ENCODE data around the gene ANKRD65. TPM values are rescaled to one million over a fixed set of nuclear protein-coding genes. Genes with fewer than 3 reads are reported as not detected.

ANKRD65 gene
- polyA plus RNA-seq, 1 donor (not counting 4 experiments of a cell fraction or from before 2014, with no cell fraction given): 4.6 TPM

GRCh38 chr1:1407636-1408318, 13.3 kb downstream of the ANKRD65 start:
- DNase-seq (ENCODE audit: low read depth, low spot score) (no peak), FAIRE-seq (no peak)
- no peak for TF ChIP-seq EZH2 (IDR thresholded peaks at IDR 0.05; ENCODE audit: low read length)
- TF ChIP-seq, protein P1, sequence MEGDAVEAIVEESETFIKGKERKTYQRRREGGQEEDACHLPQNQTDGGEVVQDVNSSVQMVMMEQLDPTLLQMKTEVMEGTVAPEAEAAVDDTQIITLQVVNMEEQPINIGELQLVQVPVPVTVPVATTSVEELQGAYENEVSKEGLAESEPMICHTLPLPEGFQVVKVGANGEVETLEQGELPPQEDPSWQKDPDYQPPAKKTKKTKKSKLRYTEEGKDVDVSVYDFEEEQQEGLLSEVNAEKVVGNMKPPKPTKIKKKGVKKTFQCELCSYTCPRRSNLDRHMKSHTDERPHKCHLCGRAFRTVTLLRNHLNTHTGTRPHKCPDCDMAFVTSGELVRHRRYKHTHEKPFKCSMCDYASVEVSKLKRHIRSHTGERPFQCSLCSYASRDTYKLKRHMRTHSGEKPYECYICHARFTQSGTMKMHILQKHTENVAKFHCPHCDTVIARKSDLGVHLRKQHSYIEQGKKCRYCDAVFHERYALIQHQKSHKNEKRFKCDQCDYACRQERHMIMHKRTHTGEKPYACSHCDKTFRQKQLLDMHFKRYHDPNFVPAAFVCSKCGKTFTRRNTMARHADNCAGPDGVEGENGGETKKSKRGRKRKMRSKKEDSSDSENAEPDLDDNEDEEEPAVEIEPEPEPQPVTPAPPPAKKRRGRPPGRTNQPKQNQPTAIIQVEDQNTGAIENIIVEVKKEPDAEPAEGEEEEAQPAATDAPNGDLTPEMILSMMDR (optimal IDR thresholded peaks at IDR 0.05 in 1 of 3, IDR thresholded peaks at IDR 0.05 in 1 of 3, conservative IDR thresholded peaks at IDR 0.05 in 1 of 3; ENCODE audit: extremely low read depth in 1 of 3, insufficient read depth in 2 of 3, low read length in 3 of 3): peak in 1 of 3 experiments; percentile 17
- Histone ChIP-seq H3K4me1 (ENCODE audit: control insufficient read depth, extremely low read depth, insufficient read depth, low read length) (peaks cover 18% of the 10 kb centered on the region), H4K20me1 (ENCODE audit: control insufficient read depth, extremely low read depth, insufficient read depth, low read length) (peaks cover 5% of the 10 kb centered on the region), H3K9me1 (ENCODE audit: control insufficient read depth, extremely low read depth, insufficient read depth, low read length) (no peaks in the 10 kb centered on the region), H3K79me2 (ENCODE audit: control insufficient read depth, insufficient read depth, low read length) (peaks cover 60% of the 10 kb centered on the region), H3K27ac (ENCODE audit: control insufficient read depth, insufficient read depth, low read length) (peak overlapping the region; percentile 76), H3K36me3 (ENCODE audit: control insufficient read depth in 2 of 2, extremely low read depth in 1 of 2, insufficient read depth in 2 of 2, low read length in 2 of 2) (peaks cover 17 to 23% of the 10 kb centered on the region in 2 experiments), H3K4me2 (ENCODE audit: control insufficient read depth, extremely low read depth, insufficient read depth, low read depth, low read length) (peak overlapping the region; percentile 80), H2AFZ (ENCODE audit: control insufficient read depth, low read length) (no peak overlapping the region), H3K27me3 (ENCODE audit: control insufficient read depth, extremely low read depth, insufficient read depth, low read length) (no peaks in the 10 kb centered on the region), H3K9ac (ENCODE audit: control insufficient read depth, extremely low read depth, insufficient read depth, low read length) (peak overlapping the region; percentile 91), H3K9me3 (ENCODE audit: control insufficient read depth, low read depth, low read length) (no peaks in the 10 kb centered on the region), H3K4me3 (ENCODE audit: control insufficient read depth in 2 of 3, extremely low read depth in 1 of 3, insufficient read depth in 2 of 3, low read depth in 1 of 3, low read length in 3 of 3) (peak overlapping the region; percentile 70 to 90 (median 86))
- dilution Hi-C loops (cut with MboI; ENCODE audit: extremely low pct_ligation_motif_present, low sequenced_read_pairs): no loop called here

DNA sequence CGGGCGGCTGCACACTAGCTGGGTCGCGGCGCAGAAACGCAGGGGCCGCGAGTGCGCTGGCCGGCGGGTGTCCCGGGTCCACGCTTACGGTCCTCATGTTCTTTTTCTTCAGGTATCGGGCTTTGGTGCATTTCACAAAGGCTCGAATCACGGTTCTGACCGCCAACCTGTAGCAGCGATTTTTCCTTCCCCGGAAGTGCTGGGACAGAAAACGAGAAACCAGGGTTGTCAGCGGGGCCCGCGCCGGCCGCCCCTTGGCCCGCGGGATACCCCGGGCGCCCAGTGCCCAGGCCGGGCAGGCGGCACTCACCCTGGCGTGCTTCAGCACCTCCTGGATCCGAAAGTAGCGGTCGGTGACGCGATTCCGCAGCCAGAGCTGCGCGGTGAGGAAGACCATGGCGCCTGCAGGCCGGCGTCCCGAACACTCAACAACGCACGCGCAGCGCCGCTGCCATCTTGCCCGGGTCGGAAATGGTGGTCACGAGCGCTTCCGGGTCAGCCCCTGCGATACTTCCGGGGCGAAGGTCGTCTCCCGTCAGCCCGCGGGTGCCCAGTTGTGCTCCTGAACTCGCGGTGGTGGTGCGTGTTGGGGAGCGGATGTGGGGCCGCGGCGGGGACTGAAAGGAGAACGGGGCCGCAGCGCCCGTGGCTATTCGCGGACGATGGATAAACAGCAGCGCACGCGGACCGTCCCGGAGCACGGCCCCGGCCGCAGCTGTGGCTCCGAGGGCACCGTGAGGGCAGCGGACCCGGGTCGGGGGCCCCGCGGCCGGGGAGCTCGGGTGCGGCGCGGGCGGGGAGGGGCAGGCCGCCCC, 14.0 kb downstream of the ANKRD65 start, which contains the start of gene MRPL20:
MRPL20 (minus strand) TSS at position 473 of the 815 bp plus-strand sequence; CDS start at position 397, 76 bp downstream.
- peak; percentile 78 for FAIRE-seq
- peaks cover 26% of the 10 kb centered on the region for H3K4me1 ChIP-seq (ENCODE audit: control insufficient read depth, extremely low read depth, insufficient read depth, low read length)
- TF ChIP-seq, protein P1 (optimal IDR thresholded peaks at IDR 0.05 in 1 of 3, IDR thresholded peaks at IDR 0.05 in 1 of 3, conservative IDR thresholded peaks at IDR 0.05 in 1 of 3; ENCODE audit: extremely low read depth in 1 of 3, insufficient read depth in 2 of 3, low read length in 3 of 3): no peak
- TF ChIP-seq EZH2 (IDR thresholded peaks at IDR 0.05; ENCODE audit: low read length): no peak

More for the DNA sequence above, 14.0 kb downstream of the ANKRD65 start, which contains the start of gene MRPL20:
- H3K27me3 ChIP-seq (ENCODE audit: control insufficient read depth, extremely low read depth, insufficient read depth, low read length): no peaks in the 10 kb centered on the region
- H2AFZ ChIP-seq (ENCODE audit: control insufficient read depth, low read length): peak within 1 kb of the TSS; percentile 66
- H3K9me3 ChIP-seq (ENCODE audit: control insufficient read depth, low read depth, low read length): no peaks in the 10 kb centered on the region
- H3K36me3 ChIP-seq (ENCODE audit: control insufficient read depth in 2 of 2, extremely low read depth in 1 of 2, insufficient read depth in 2 of 2, low read length in 2 of 2): peaks cover 17 to 27% of the 10 kb centered on the region in 2 experiments
- H3K9me1 ChIP-seq (ENCODE audit: control insufficient read depth, extremely low read depth, insufficient read depth, low read length): no peaks in the 10 kb centered on the region
- peak within 1 kb of the TSS; percentile 70 to 90 (median 86) for H3K4me3 ChIP-seq (ENCODE audit: control insufficient read depth in 2 of 3, extremely low read depth in 1 of 3, insufficient read depth in 2 of 3, low read depth in 1 of 3, low read length in 3 of 3)
- peaks cover 60% of the 10 kb centered on the region for H3K79me2 ChIP-seq (ENCODE audit: control insufficient read depth, insufficient read depth, low read length)
- dilution Hi-C loops (cut with MboI; ENCODE audit: extremely low pct_ligation_motif_present, low sequenced_read_pairs): no loop called here
- H3K27ac ChIP-seq (ENCODE audit: control insufficient read depth, insufficient read depth, low read length): peak within 1 kb of the TSS; percentile 76
- peak within 1 kb of the TSS; percentile 91 for H3K9ac ChIP-seq (ENCODE audit: control insufficient read depth, extremely low read depth, insufficient read depth, low read length)
- H4K20me1 ChIP-seq (ENCODE audit: control insufficient read depth, extremely low read depth, insufficient read depth, low read length): peaks cover 9% of the 10 kb centered on the region
- peak within 1 kb of the TSS; percentile 87 for H3K4me2 ChIP-seq (ENCODE audit: control insufficient read depth, extremely low read depth, insufficient read depth, low read depth, low read length)
- DNase-seq (ENCODE audit: low read depth, low spot score): peak; percentile 48
